HepG2 (cell line): ENCODE data around the gene CLEC2A. TPM values are rescaled to one million over a fixed set of nuclear protein-coding genes. Genes with fewer than 3 reads are reported as not detected.

Experiments used
- ATAC-seq: fragments of 200-7000 bp; cut with Tn5 transposase; 3 replicates; pipeline ENCODE4 v1.9.1; 2020; ENCODE audit warnings: mild to moderate bottlenecking, moderate library complexity
- BruUV-seq: library from RNA; stranded (reverse); fragments of 400-500 nt; replicated peaks from 2 replicates; lab custom pipeline; 2021; lab: Mats Ljungman, UMichigan
- CTCF ChIA-PET: fragments of 300-600 bp; formaldehyde crosslinking; extraction: SDS; loops from one replicate; lab custom pipeline; 2021; ENCODE audit warnings: low total read pairs, inconsistent platforms, low intra/inter-chr PET ratio; lab: Yijun Ruan, JAX
- POLR2A ChIA-PET: fragments of 350-600 bp; sonication (Branson Sonifier 250); formaldehyde crosslinking; loops from one replicate; lab custom pipeline; 2020; ENCODE audit warnings: antibody characterized with exemption, inconsistent platforms; lab: Yijun Ruan, JAX
- DNase-seq: peaks from one replicate; pipeline ENCODE4 v3.0.0-alpha.2; 2015; ENCODE audit warnings: low spot score
- FAIRE-seq: peaks from 3 replicates; lab custom pipeline; 2011; peaks lifted over from hg19 to GRCh38; lab: Jason Lieb, UNC
- H2AFZ ChIP-seq: one replicate; pipeline ENCODE4 v1.6.1; 2011; ENCODE audit warnings: low read length, inconsistent platforms
- H3K27ac ChIP-seq: fragments of 300-600 bp; 3 replicates; pipeline ENCODE4 v1.8.0; 2011; ENCODE audit warnings: mixed run types, mild to moderate bottlenecking, mixed read lengths, low read length, inconsistent platforms; ENCODE audit not compliant: insufficient read depth; ENCODE audit errors: extremely low read length
- H3K27me3 ChIP-seq, 2 experiments: fragments of 200-600 bp in 1 of 2; 2 replicates in 1 of 2; 3 replicates in 1 of 2; pipeline versions ENCODE4 v1.6.0 to v1.8.0; 2011; ENCODE audit warnings: low read length in 2 of 2, mild to moderate bottlenecking in 2 of 2, moderate library complexity in 2 of 2, inconsistent platforms in 1 of 2; ENCODE audit not compliant: insufficient read depth in 2 of 2, control insufficient read depth in 1 of 2
- H3K36me3 ChIP-seq, 2 experiments: fragments of 200-600 bp in 1 of 2; replicated peaks in 1 of 2; 2 replicates in 1 of 2; 3 replicates in 1 of 2; pipeline versions ENCODE4 v1.5.1 to v1.8.0; 2011; ENCODE audit warnings: low read length in 2 of 2, inconsistent platforms in 1 of 2; ENCODE audit not compliant: insufficient read depth in 2 of 2, control insufficient read depth in 1 of 2
- H3K4me1 ChIP-seq: 2 replicates; pipeline ENCODE4 v1.5.1; 2012; ENCODE audit warnings: low read length, inconsistent platforms; ENCODE audit not compliant: insufficient read depth
- H3K4me2 ChIP-seq: 2 replicates; pipeline ENCODE4 v1.6.0; 2011; ENCODE audit warnings: low read depth, low read length, inconsistent platforms
- H3K4me3 ChIP-seq, 3 experiments: fragments of 200-600 bp in 1 of 3; sonication (generic), shearing (Covaris generic) in 1 of 3; replicated peaks in 1 of 3; 2 replicates each; pipeline ENCODE4 v1.5.1; 2011 to 2016; ENCODE audit warnings: low read length in 3 of 3, inconsistent platforms in 2 of 3, low read depth in 2 of 3, mild to moderate bottlenecking in 2 of 3, control low read depth in 1 of 3, mixed read lengths in 1 of 3; ENCODE audit not compliant: insufficient read depth in 1 of 3
- H3K79me2 ChIP-seq: one replicate; pipeline ENCODE4 v1.6.1; 2011; ENCODE audit warnings: low read length, inconsistent platforms; ENCODE audit not compliant: insufficient read depth
- H3K9ac ChIP-seq: 2 replicates; pipeline ENCODE4 v1.6.0; 2011; ENCODE audit warnings: mild to moderate bottlenecking, low read depth, low read length, inconsistent platforms; ENCODE audit not compliant: insufficient read depth
- H3K9me3 ChIP-seq: 2 replicates; pipeline ENCODE4 v1.5.1; 2012; ENCODE audit warnings: mild to moderate bottlenecking, low read length
- H4K20me1 ChIP-seq: 2 replicates; pipeline ENCODE4 v1.6.0; 2011; ENCODE audit warnings: inconsistent platforms, mild to moderate bottlenecking, low read length, moderate library complexity; ENCODE audit not compliant: insufficient read depth
- CBX2 ChIP-seq, 2 experiments: fragments of 200-600 bp in 1 of 2; sonication (generic); formaldehyde crosslinking in 1 of 2; IDR thresholded peaks; 2 replicates each; pipeline versions ENCODE4 v1.7.0 to v1.8.1; 2018 to 2022; ENCODE audit warnings: low read depth in 2 of 2, low read length in 1 of 2, mild to moderate bottlenecking in 1 of 2, missing genetic modification reagents in 1 of 2
- MAFK ChIP-seq, 2 experiments: IDR thresholded peaks in 1 of 2; conservative IDR thresholded peaks in 1 of 2; 2 replicates each; pipeline ENCODE4 v1.6.1; 2011; ENCODE audit warnings: improper control_type of control experiment in 2 of 2, low read length in 2 of 2
- WGBS: methylation state at CpG from one replicate; pipeline ENCODE4 v1.1.6; 2017; ENCODE audit warnings: low lambda C conversion rate; 5-methylcytosine and 5-hydroxymethylcytosine counted together
- in situ Hi-C: cut with HindIII; loops from 2 replicates; pipeline ENCODE4 v1.10.0; 2017; ENCODE audit warnings: low pct_unique_long_range_greater_than_20kb; ENCODE audit not compliant: extremely low pct_ligation_motif_present
- intact Hi-C: fragments of 100-400 bp; cut with micrococcal nuclease; formaldehyde crosslinking; loops from one replicate; pipeline ENCODE4 v1.10.0; 2022; ENCODE audit not compliant: unreplicated experiment
- polyA plus RNA-seq, 8 experiments: library from polyadenylated mRNA; depleted of rRNA in 3 of 8; stranded (reverse) in 7 of 8; unstranded in 1 of 8; fragments of >200 nt; fragmentation: Illumina TruSeq in 4 of 8; extraction: Trizol in 4 of 8; gene quantifications; 2 replicates each; pipeline versions ENCODE4 v1.2.1 to v1.2.3, GENCODE V29; 2011 to 2016; ENCODE audit warnings: low read depth in 4 of 8, missing spikeins in 1 of 8, mixed read lengths in 1 of 8; ENCODE audit not compliant: insufficient read depth in 1 of 8
- total RNA-seq, 5 experiments: library from RNA; depleted of rRNA; stranded (reverse); fragments of >200 nt; fragmentation: Illumina TruSeq; extraction: Trizol; gene quantifications; 2 replicates each; pipeline ENCODE4 v1.2.3, GENCODE V29; 2016; ENCODE audit warnings: low read depth in 1 of 5
- TF ChIP-seq, protein P1 (sequence below): sonication (generic); formaldehyde crosslinking; IDR thresholded peaks from 2 replicates; pipeline ENCODE4 v1.4.0; 2020; ENCODE audit warnings: missing genetic modification reagents
- TF ChIP-seq, protein P2 (sequence below): sonication (generic); formaldehyde crosslinking; IDR thresholded peaks from 2 replicates; pipeline ENCODE4 v1.5.0; 2020; ENCODE audit warnings: missing genetic modification reagents

Gene CLEC2A
- total and polyA plus RNA-seq, 2 of the 13 experiments (the other 11 are each of a cell fraction or from before 2014, with no cell fraction given): not detected

DNA sequence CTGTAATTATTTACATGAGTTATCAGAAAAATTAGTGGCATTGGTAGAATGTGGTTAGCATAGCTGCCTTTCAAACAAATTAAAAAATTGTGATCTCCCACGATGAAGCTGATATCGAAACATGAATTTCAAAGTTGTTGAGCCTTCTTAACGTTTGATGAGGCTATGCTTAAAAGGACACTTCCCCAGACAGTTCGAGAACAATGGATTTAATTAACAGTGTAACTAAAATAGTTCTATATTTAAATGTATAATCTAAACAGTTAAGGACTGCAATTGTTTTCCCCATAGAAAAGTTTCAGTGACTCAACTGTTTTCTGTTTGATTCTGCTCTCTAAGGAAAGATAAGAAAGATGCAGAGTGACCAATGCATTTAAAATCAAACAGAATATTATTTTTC lies 64.6 kb downstream of the CLEC2A start (continued):
- TF ChIP-seq, protein P1, sequence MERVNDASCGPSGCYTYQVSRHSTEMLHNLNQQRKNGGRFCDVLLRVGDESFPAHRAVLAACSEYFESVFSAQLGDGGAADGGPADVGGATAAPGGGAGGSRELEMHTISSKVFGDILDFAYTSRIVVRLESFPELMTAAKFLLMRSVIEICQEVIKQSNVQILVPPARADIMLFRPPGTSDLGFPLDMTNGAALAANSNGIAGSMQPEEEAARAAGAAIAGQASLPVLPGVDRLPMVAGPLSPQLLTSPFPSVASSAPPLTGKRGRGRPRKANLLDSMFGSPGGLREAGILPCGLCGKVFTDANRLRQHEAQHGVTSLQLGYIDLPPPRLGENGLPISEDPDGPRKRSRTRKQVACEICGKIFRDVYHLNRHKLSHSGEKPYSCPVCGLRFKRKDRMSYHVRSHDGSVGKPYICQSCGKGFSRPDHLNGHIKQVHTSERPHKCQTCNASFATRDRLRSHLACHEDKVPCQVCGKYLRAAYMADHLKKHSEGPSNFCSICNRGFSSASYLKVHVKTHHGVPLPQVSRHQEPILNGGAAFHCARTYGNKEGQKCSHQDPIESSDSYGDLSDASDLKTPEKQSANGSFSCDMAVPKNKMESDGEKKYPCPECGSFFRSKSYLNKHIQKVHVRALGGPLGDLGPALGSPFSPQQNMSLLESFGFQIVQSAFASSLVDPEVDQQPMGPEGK (CRISPR knock-in tag): no peak
- TF ChIP-seq, protein P2, sequence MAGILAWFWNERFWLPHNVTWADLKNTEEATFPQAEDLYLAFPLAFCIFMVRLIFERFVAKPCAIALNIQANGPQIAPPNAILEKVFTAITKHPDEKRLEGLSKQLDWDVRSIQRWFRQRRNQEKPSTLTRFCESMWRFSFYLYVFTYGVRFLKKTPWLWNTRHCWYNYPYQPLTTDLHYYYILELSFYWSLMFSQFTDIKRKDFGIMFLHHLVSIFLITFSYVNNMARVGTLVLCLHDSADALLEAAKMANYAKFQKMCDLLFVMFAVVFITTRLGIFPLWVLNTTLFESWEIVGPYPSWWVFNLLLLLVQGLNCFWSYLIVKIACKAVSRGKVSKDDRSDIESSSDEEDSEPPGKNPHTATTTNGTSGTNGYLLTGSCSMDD (CRISPR knock-in tag): no peak
- TF ChIP-seq, all 625 proteins: peak for 0

DNA sequence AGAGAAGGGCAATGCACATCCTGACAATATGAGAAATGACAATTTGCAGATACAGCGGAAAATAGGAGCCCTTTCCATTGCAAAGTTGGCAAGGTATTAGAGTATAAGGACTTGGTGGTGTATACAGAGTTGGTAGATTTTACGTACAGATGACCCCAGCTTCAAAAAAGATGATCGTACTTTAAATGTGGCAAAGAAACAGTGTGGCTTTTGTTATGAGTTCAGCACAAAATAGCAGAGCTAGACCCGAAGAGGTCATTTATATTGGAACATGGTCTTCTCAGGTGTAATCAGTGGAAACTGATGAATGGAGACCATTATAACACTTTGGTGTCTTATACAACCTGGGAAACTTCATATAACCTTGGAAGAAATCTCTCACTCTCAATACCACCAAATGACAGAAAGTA lies 65.3 kb downstream of the CLEC2A start:
- in situ Hi-C loops (no loop called here), intact Hi-C loops (no loop called here)
- Histone ChIP-seq H3K9ac (no peak overlapping the region), H2AFZ (no peak overlapping the region), H3K4me1 (peaks cover 6% of the 10 kb centered on the region; the same call in 1 of the 2 replicates), H3K79me2 (no peaks in the 10 kb centered on the region), H3K27me3 (no peaks in the 10 kb centered on the region), H3K4me3 (no peak overlapping the region), H4K20me1 (no peaks in the 10 kb centered on the region), H3K36me3 (no peaks in the 10 kb centered on the region), H3K27ac (no peak overlapping the region), H3K9me3 (no peaks in the 10 kb centered on the region), H3K4me2 (no peak overlapping the region)
- ChIA-PET CTCF (no interaction called here), POLR2A (no interaction called here)
- DNase-seq (no peak), ATAC-seq (no peak), FAIRE-seq (no peak)
- WGBS: 2% methylated on average over 4 of the region's 4 CpGs
- TF ChIP-seq MAFK (conservative IDR thresholded peaks at IDR 0.05 in 1 of 2, IDR thresholded peaks at IDR 0.05 in 1 of 2; ENCODE audit: low read length in 2 of 2): 0 out of 4 replicates have a peak, but pooled peaks of 1 of the 2 experiments have one; percentile 7
- TF ChIP-seq CBX2 (IDR thresholded peaks at IDR 0.05; ENCODE audit: low read depth, low read length): no peak
- TF ChIP-seq CBX2 (CRISPR knock-in tag; IDR thresholded peaks at IDR 0.05; ENCODE audit: low read depth): no peak
- no TSS peak for BruUV-seq
